Neural crest cell (in vitro differentiated cells): ENCODE data around the gene ZNF738. TPM values are rescaled to one million over a fixed set of nuclear protein-coding genes. Genes with fewer than 3 reads are reported as not detected.

Experiments used
- DNase-seq: peaks from one replicate; pipeline ENCODE4 v3.0.0; 2021; ENCODE audit warnings: low read depth, mixed read lengths, low spot score
- H3K27ac Mint-ChIP-seq: one replicate; pipeline ENCODE4 v1.8.0; 2021; ENCODE audit warnings: mild to moderate bottlenecking, mixed read lengths; ENCODE audit not compliant: unreplicated experiment
- H3K27me3 Mint-ChIP-seq: 2 replicates; pipeline ENCODE4 v1.8.0; 2021; ENCODE audit warnings: low read depth, mild to moderate bottlenecking, mixed read lengths
- H3K36me3 Mint-ChIP-seq: 2 replicates; pipeline ENCODE4 v1.8.0; 2021; ENCODE audit warnings: low read depth, mild to moderate bottlenecking, mixed read lengths
- H3K4me1 Mint-ChIP-seq: 2 replicates; pipeline ENCODE4 v1.8.0; 2021; ENCODE audit warnings: mixed read lengths
- H3K4me3 Mint-ChIP-seq: one replicate; pipeline ENCODE4 v1.8.0; 2021; ENCODE audit warnings: mild to moderate bottlenecking, mixed read lengths
- H3K9me3 Mint-ChIP-seq: 2 replicates; pipeline ENCODE4 v1.8.0; 2021; ENCODE audit warnings: mixed read lengths
- total RNA-seq: library from RNA; stranded (reverse); gene quantifications from 2 replicates; pipeline ENCODE4 v1.2.1, GENCODE V29; 2021
- TF ChIP-seq, protein P1 (sequence below): fragments of 200-600 bp; sonication (generic); conservative IDR thresholded peaks from 2 replicates; pipeline ENCODE4 v1.5.0; 2021; ENCODE audit warnings: antibody characterized with exemption, mild to moderate bottlenecking

Gene ZNF738
- total RNA-seq, 1 donor from 2014 or later, result 71.1 TPM

DNA sequence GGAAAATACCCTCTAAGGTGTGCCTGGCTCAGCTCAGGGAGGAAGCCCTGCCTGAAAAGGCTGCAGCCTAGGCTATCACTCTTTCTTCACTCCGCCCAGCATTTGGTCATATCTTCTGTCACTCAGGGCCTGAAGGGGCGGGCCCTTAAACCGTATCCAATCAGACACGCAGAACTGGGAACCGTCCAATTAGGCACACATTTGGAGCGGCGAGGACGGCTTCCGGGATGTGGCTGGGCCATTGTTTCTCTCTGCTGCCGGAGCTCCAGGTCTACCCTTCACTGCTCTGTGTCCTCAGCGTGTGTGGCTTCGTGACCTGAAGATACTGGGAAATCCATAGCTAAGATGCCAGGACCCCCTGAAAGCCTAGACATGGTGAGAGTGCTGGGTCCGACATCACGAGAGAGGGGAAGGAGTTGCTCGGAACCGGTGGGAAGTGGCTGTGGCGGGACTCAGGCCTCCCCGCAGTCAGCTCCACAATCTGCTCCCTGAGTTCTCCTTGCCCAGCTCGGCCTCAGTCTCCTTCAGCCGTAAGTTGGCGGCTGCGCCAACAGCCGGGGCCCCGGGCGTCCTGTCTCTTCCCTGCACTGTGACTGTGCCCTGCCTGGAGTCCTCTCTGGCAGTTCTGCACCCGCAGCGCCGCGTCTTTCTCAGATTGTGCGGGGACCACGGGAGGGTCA lies 38.2 kb downstream of the ZNF738 start, which contains the start of gene ZNF493:
Gene ZNF493, plus strand, starts transcription at position 241 of the 680 bp plus-strand sequence. Its CDS starts 105 bp downstream, at position 346.
- peaks cover 21% of the 10 kb centered on the region for H3K9me3 Mint-ChIP-seq
- peaks cover 34% of the 10 kb centered on the region for H3K36me3 Mint-ChIP-seq
- TF ChIP-seq, protein P1, sequence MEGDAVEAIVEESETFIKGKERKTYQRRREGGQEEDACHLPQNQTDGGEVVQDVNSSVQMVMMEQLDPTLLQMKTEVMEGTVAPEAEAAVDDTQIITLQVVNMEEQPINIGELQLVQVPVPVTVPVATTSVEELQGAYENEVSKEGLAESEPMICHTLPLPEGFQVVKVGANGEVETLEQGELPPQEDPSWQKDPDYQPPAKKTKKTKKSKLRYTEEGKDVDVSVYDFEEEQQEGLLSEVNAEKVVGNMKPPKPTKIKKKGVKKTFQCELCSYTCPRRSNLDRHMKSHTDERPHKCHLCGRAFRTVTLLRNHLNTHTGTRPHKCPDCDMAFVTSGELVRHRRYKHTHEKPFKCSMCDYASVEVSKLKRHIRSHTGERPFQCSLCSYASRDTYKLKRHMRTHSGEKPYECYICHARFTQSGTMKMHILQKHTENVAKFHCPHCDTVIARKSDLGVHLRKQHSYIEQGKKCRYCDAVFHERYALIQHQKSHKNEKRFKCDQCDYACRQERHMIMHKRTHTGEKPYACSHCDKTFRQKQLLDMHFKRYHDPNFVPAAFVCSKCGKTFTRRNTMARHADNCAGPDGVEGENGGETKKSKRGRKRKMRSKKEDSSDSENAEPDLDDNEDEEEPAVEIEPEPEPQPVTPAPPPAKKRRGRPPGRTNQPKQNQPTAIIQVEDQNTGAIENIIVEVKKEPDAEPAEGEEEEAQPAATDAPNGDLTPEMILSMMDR, result no peak
- peak within 1 kb of the TSS; percentile 99 for H3K27ac Mint-ChIP-seq
- DNase-seq, result peak; percentile 79
- peaks cover 19% of the 10 kb centered on the region for H3K4me1 Mint-ChIP-seq
- no peaks in the 10 kb centered on the region for H3K27me3 Mint-ChIP-seq
- peak within 1 kb of the TSS; percentile 97 for H3K4me3 Mint-ChIP-seq

DNA sequence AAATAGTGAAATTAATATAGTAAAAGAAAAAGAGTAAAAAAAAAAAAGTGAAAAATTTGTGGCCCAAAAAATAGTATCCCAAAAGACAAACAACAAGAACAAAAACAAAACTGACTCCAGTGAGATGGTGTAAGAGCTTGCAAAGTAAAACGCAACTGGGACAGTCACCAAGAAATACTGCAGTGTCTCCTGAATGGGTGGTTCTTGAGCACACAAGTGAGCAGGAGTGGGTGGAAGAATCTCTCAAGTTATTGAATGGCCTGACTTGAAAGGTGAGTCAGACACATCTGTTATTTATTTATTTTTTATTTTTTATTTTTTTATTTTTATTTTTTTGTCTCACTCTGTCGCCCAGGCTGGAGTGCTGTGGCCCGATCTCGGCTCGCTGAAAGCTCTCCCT lies 40.1 kb downstream of the ZNF738 start:
- TF ChIP-seq, protein P1, result no peak
- Mint-ChIP-seq H3K27ac (no peak overlapping the region), H3K27me3 (no peaks in the 10 kb centered on the region), H3K4me1 (peaks cover 19% of the 10 kb centered on the region), H3K36me3 (peaks cover 45% of the 10 kb centered on the region), H3K9me3 (peaks cover 10% of the 10 kb centered on the region), H3K4me3 (peak overlapping the region; percentile 79)
- no peak for DNase-seq

DNA sequence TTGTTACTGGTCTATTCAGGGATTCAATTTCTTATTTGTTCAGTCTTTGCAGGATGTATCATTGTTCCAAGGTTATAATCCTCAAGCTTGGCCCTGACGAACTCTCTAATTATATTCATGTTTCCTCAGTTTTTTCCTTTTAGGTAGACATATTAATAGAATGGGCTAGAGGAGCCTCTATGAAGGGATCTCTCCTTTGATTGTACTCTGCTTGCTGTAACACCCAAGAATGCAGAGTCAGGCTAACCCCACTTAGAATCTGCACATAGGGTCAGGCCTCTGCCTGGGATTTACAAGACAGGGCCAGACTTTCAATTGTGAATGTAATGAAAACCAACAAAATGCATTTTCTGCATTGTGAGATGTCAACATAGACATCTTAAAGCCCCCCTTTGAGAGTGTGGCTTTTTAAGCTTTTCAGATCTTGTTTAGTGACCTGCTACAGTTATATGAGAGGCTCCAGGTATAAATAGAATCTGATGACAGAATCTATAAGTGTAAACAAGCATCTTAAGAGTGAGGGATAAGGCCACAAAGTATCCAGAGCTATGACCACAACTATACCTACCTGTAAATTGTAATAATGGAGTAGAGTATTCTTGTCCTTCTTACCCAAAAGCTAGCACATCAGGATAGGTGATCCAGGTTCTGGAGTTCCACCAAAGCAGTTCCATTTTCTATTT lies 43.6 kb downstream of the ZNF738 start:
- H3K36me3 Mint-ChIP-seq, result peaks cover 58% of the 10 kb centered on the region

DNA sequence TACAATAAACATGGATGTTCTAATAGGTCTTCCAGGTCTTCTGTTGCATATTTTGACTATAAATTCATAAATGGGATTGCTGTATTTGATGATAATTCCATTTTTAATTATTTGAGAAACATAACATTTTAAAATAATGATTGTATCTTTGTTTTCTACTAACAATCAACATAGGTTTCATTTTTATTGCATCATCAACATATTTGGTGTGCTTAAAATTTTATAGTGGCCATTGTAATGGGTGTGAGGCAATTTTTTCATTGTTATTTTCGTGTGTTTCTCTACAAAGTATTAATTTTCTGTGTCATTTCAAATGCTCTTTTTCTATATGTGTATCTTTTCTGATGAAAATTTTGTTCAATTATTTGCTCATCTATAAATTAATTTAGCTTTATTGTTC lies 51.4 kb downstream of the ZNF738 start:
- no peak for DNase-seq
- Mint-ChIP-seq H3K27ac (no peak overlapping the region), H3K27me3 (no peaks in the 10 kb centered on the region), H3K9me3 (peaks cover 13% of the 10 kb centered on the region), H3K4me1 (no peaks in the 10 kb centered on the region), H3K4me3 (no peak overlapping the region), H3K36me3 (peaks cover 70% of the 10 kb centered on the region)
- TF ChIP-seq, protein P1, result no peak

More for the DNA sequence above, 43.6 kb downstream of the ZNF738 start:
- Mint-ChIP-seq H3K9me3 (peaks cover 10% of the 10 kb centered on the region), H3K27ac (no peak overlapping the region), H3K4me3 (no peak overlapping the region), H3K27me3 (no peaks in the 10 kb centered on the region), H3K4me1 (peaks cover 13% of the 10 kb centered on the region)
- TF ChIP-seq, protein P1, result no peak
- no peak for DNase-seq

DNA sequence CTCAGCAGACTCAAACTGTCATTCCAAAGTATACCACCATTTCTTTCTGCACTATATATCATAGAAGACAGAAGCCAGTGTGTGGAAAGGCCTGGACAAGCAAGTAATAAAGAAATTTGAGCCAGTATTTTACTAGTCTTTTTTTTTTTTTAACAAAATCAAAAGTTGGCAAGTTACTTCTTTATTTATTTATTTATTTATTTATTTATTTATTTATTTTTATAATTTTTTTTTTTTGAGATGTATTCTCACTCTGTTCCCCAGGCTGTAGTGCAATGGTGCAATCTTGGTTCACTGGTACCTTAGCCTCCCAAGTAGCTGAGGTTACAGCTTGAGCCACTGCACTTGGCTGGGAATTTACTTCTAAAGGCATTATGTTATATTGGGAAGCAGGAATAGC lies 63.4 kb downstream of the ZNF738 start:
- H3K27ac Mint-ChIP-seq, result no peak overlapping the region
- no peak overlapping the region for H3K4me3 Mint-ChIP-seq
- H3K9me3 Mint-ChIP-seq, result peaks cover 47% of the 10 kb centered on the region
- TF ChIP-seq, protein P1, result no peak
- DNase-seq, result no peak
- peaks cover 59% of the 10 kb centered on the region for H3K36me3 Mint-ChIP-seq
- H3K27me3 Mint-ChIP-seq, result no peaks in the 10 kb centered on the region
- no peaks in the 10 kb centered on the region for H3K4me1 Mint-ChIP-seq
